ENCODE results near the gene RHPN2. TPM values are rescaled to one million over a fixed set of nuclear protein-coding genes. Genes with fewer than 3 reads are reported as not detected.

Gene RHPN2
- total and polyA plus RNA-seq, 2 experiments from 2014 or later, result 15.7 to 29.6 TPM

DNA sequence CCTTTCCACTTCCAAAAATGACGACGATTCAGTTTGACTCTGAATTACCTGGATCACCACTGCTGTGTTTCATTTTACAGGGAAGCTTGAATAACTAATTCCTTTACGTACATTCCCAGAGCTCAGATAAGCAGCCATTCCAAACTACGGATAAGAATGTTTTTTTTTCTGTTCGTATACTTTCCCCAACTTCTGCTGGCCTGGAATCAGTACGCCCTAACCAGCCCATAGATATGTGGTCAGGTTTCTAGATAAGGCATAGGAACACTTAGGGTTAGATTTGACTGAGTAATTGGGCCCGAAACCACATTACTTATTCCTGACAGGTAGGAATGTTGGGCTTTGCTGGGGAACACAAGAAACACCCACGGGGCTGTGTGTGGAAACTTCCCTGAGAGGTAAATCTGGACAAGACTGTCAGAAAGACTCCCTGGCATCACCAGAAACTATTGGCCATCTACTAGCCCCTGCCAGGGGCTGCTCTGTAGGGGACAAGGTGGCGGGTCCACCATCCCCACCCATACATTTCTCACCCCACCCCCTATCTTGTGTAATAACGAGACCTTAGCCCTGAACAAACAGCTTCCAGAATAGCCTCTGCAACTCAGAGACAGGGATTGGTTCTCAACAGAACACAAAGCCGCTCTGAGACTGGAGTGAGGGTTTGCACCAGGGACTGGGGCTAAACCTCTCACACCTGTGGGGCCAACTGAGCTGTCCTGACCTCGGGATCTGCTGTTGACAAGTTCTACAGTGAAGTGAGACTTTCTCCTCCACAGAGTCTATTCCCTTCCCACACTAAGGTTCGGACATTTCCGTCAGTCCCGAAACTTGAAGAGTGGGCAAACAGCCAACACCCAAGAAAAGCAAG is 15.6 kb downstream of the RHPN2 start:
- no peak overlapping the region for H3K4me3 Mint-ChIP-seq
- no peaks in the 10 kb centered on the region for H3K36me3 ChIP-seq (ENCODE audit: insufficient read depth)
- H3F3A ChIP-seq (replicated peaks; ENCODE audit: low read depth), result no peaks in the 10 kb centered on the region
- peaks cover 16% of the 10 kb centered on the region; the same call in 2 of the 3 replicates for H3K36me3 Mint-ChIP-seq (ENCODE audit: low read depth)
- H3K27ac ChIP-seq (ENCODE audit: low read depth), result no peak overlapping the region; the same call in 1 of the 2 replicates
- H2AFZ ChIP-seq, result no peak overlapping the region
- H3K4me3 ChIP-seq, result no peak overlapping the region
- peaks cover 39% of the 10 kb centered on the region for H3K79me2 ChIP-seq (replicated peaks; ENCODE audit: insufficient read depth)
- no peaks in the 10 kb centered on the region for H3K27me3 ChIP-seq (ENCODE audit: insufficient read depth)
- peaks cover 24% of the 10 kb centered on the region for H3K4me1 Mint-ChIP-seq
- no peak for DNase-seq (ENCODE audit: low spot score)
- no peak for ATAC-seq
- no peak overlapping the region for H3K4me2 ChIP-seq
- peaks cover 9% of the 10 kb centered on the region for H3K27me3 Mint-ChIP-seq (ENCODE audit: insufficient read depth, low read depth, poor library complexity)
- no peaks in the 10 kb centered on the region for H3K9me2 ChIP-seq (ENCODE audit: insufficient read depth)
- no peaks in the 10 kb centered on the region for H3K4me1 ChIP-seq (ENCODE audit: insufficient read depth)
- TF ChIP-seq CREB1 (CRISPR knock-in tag; IDR thresholded peaks at IDR 0.05; ENCODE audit: low read depth) (no peak), STAT1 (IDR thresholded peaks at IDR 0.05; ENCODE audit: unreplicated experiment) (no peak), EZH2phosphoT487 (IDR thresholded peaks at IDR 0.05; ENCODE audit: unreplicated experiment) (no peak), JUNB (IDR thresholded peaks at IDR 0.05; ENCODE audit: unreplicated experiment) (no peak), ZNF331 (CRISPR knock-in tag; IDR thresholded peaks at IDR 0.05; ENCODE audit: low read depth) (no peak)
- TF ChIP-seq, protein P1, sequence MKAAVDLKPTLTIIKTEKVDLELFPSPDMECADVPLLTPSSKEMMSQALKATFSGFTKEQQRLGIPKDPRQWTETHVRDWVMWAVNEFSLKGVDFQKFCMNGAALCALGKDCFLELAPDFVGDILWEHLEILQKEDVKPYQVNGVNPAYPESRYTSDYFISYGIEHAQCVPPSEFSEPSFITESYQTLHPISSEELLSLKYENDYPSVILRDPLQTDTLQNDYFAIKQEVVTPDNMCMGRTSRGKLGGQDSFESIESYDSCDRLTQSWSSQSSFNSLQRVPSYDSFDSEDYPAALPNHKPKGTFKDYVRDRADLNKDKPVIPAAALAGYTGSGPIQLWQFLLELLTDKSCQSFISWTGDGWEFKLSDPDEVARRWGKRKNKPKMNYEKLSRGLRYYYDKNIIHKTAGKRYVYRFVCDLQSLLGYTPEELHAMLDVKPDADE (IDR thresholded peaks at IDR 0.05), result no peak
- H4K20me1 ChIP-seq (replicated peaks; ENCODE audit: insufficient read depth), result peaks cover 9% of the 10 kb centered on the region
- H3K27ac Mint-ChIP-seq, result peak overlapping the region; percentile 79
- no peaks in the 10 kb centered on the region for H3K9me3 Mint-ChIP-seq

GRCh38 chr19:33047422-33047821 is 17.3 kb downstream of the RHPN2 start:
- no peaks in the 10 kb centered on the region for H3K9me3 Mint-ChIP-seq
- H3K79me2 ChIP-seq (replicated peaks; ENCODE audit: insufficient read depth), result peaks cover 33% of the 10 kb centered on the region
- ATAC-seq, result peak; percentile 97

More at GRCh38 chr19:33047422-33047821, 17.3 kb downstream of the RHPN2 start:
- H3K4me3 ChIP-seq, result no peak overlapping the region
- H2AFZ ChIP-seq, result no peak overlapping the region
- no peak overlapping the region for H3K27ac ChIP-seq (ENCODE audit: low read depth)
- H3K4me2 ChIP-seq, result no peak overlapping the region; the same call in 1 of the 2 replicates
- Mint-ChIP-seq H3K36me3 (ENCODE audit: low read depth) (peaks cover 15% of the 10 kb centered on the region; the same call in 2 of the 3 replicates), H3K4me3 (no peak overlapping the region), H3K4me1 (peaks cover 20% of the 10 kb centered on the region), H3K27ac (peak overlapping the region; percentile 62; the same call in 1 of the 2 replicates), H3K27me3 (ENCODE audit: insufficient read depth, low read depth, poor library complexity) (peaks cover 9% of the 10 kb centered on the region)
- H3K4me1 ChIP-seq (ENCODE audit: insufficient read depth), result no peaks in the 10 kb centered on the region
- H3F3A ChIP-seq (replicated peaks; ENCODE audit: low read depth), result no peaks in the 10 kb centered on the region
- no peaks in the 10 kb centered on the region for H3K9me2 ChIP-seq (ENCODE audit: insufficient read depth)
- peaks cover 4% of the 10 kb centered on the region; the same call in 1 of the 2 replicates for H4K20me1 ChIP-seq (replicated peaks; ENCODE audit: insufficient read depth)
- DNase-seq (ENCODE audit: low spot score), result peak; percentile 81
- TF ChIP-seq POLR2AphosphoS5 (IDR thresholded peaks at IDR 0.05; ENCODE audit: low read depth) (no peak), STAT1 (IDR thresholded peaks at IDR 0.05; ENCODE audit: unreplicated experiment) (no peak), ZNF331 (CRISPR knock-in tag; IDR thresholded peaks at IDR 0.05; ENCODE audit: low read depth) (no peak), NANOG (IDR thresholded peaks at IDR 0.05; ENCODE audit: borderline replicate concordance) (no peak), EZH2 (IDR thresholded peaks at IDR 0.05; ENCODE audit: low read depth, unreplicated experiment) (no peak), ZNF114 (CRISPR knock-in tag; IDR thresholded peaks at IDR 0.05) (no peak), CREB1 (CRISPR knock-in tag; IDR thresholded peaks at IDR 0.05; ENCODE audit: low read depth) (no peak)
- TF ChIP-seq, protein P2, sequence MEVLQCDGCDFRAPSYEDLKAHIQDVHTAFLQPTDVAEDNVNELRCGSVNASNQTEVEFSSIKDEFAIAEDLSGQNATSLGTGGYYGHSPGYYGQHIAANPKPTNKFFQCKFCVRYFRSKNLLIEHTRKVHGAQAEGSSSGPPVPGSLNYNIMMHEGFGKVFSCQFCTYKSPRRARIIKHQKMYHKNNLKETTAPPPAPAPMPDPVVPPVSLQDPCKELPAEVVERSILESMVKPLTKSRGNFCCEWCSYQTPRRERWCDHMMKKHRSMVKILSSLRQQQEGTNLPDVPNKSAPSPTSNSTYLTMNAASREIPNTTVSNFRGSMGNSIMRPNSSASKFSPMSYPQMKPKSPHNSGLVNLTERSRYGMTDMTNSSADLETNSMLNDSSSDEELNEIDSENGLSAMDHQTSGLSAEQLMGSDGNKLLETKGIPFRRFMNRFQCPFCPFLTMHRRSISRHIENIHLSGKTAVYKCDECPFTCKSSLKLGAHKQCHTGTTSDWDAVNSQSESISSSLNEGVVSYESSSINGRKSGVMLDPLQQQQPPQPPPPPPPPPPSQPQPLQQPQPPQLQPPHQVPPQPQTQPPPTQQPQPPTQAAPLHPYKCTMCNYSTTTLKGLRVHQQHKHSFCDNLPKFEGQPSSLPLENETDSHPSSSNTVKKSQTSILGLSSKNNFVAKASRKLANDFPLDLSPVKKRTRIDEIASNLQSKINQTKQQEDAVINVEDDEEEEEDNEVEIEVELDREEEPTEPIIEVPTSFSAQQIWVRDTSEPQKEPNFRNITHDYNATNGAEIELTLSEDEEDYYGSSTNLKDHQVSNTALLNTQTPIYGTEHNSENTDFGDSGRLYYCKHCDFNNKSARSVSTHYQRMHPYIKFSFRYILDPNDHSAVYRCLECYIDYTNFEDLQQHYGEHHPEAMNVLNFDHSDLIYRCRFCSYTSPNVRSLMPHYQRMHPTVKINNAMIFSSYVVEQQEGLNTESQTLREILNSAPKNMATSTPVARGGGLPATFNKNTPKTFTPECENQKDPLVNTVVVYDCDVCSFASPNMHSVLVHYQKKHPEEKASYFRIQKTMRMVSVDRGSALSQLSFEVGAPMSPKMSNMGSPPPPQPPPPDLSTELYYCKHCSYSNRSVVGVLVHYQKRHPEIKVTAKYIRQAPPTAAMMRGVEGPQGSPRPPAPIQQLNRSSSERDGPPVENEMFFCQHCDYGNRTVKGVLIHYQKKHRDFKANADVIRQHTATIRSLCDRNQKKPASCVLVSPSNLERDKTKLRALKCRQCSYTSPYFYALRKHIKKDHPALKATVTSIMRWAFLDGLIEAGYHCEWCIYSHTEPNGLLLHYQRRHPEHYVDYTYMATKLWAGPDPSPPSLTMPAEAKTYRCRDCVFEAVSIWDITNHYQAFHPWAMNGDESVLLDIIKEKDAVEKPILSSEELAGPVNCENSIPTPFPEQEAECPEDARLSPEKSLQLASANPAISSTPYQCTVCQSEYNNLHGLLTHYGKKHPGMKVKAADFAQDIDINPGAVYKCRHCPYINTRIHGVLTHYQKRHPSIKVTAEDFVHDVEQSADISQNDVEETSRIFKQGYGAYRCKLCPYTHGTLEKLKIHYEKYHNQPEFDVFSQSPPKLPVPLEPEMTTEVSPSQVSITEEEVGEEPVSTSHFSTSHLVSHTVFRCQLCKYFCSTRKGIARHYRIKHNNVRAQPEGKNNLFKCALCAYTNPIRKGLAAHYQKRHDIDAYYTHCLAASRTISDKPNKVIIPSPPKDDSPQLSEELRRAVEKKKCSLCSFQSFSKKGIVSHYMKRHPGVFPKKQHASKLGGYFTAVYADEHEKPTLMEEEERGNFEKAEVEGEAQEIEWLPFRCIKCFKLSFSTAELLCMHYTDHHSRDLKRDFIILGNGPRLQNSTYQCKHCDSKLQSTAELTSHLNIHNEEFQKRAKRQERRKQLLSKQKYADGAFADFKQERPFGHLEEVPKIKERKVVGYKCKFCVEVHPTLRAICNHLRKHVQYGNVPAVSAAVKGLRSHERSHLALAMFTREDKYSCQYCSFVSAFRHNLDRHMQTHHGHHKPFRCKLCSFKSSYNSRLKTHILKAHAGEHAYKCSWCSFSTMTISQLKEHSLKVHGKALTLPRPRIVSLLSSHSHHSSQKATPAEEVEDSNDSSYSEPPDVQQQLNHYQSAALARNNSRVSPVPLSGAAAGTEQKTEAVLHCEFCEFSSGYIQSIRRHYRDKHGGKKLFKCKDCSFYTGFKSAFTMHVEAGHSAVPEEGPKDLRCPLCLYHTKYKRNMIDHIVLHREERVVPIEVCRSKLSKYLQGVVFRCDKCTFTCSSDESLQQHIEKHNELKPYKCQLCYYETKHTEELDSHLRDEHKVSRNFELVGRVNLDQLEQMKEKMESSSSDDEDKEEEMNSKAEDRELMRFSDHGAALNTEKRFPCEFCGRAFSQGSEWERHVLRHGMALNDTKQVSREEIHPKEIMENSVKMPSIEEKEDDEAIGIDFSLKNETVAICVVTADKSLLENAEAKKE (CRISPR knock-in tag; IDR thresholded peaks at IDR 0.05), result no peak
- H3K36me3 ChIP-seq (ENCODE audit: insufficient read depth), result no peaks in the 10 kb centered on the region
- H3K27me3 ChIP-seq (ENCODE audit: insufficient read depth), result no peaks in the 10 kb centered on the region
